Superior temporal gyrus (tissue), 1 donor: Measurements from ENCODE around the gene PPM1N.

Experiments
- DNase-seq: peaks from one replicate; pipeline ENCODE4 v3.0.0-alpha.2; 2016; ENCODE audit errors: extremely low spot score

PPM1N gene

DNA sequence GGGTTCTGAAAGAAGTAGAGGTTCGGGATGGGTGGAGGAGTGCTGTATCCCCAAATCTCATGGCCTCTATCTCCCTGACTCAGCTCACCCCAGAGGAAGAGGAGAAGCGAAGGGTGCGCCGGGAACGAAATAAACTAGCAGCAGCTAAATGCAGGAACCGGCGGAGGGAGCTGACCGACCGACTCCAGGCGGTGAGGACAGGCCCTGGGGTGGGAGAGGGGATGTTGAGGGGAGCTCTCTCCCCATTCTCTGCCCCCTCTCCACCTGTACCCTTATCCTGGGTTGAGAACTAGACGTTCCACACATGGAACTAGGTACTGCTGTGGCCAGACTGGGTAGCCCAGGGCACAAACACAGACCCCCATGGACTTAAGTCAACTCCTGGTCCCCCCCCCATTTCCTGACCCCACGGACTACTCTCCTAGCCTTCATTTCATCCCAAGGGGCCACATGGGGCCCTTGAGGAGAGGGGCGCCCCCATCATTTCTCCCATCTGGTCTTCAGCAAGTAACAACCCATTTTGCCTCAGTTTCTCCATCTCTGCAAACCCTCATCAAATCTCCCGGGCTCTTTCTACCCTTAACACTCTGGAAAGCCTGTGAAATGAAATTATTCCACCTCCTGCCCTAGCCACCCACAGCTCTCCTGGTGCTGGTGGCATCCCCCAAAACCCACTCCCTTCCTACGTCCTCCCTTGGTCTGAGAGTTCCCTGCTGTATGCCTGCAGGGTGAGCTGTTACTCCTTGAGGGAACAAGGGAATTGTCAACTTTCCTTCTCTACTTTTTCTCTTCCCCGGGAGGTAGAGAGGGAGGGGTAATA lies 26.9 kb upstream of the PPM1N start:
- DNase-seq: no peak

DNA sequence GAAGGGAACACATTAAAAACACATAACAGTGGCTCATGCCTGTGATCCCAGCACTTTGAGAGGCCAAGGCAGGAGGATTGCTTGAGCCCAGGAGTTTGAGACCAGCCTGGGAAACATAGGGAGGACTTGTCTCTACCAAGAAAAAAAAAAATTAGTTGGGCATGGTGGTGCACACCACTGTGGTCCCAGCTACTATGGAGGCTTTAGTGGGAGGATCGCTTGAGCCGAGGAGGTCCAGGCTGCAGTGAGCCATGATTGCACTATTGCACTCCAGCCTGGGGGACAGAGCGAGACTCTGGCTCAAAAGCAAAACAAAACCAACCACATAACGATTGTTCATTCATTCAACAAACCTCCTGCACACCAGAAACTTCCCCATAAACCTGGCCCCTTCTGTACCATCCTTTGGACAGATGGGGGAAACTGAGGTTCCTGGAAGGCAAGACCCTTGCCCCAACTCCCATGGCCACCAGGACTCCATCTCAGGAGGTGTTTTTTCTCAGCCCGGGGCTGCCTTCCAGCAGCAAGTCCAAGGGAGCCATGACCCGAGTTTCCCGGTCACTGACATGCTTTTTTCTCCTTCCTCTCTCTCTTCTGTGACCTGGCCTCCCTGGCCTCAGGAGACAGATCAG lies 26.2 kb upstream of the PPM1N start:
- DNase-seq: no peak

DNA sequence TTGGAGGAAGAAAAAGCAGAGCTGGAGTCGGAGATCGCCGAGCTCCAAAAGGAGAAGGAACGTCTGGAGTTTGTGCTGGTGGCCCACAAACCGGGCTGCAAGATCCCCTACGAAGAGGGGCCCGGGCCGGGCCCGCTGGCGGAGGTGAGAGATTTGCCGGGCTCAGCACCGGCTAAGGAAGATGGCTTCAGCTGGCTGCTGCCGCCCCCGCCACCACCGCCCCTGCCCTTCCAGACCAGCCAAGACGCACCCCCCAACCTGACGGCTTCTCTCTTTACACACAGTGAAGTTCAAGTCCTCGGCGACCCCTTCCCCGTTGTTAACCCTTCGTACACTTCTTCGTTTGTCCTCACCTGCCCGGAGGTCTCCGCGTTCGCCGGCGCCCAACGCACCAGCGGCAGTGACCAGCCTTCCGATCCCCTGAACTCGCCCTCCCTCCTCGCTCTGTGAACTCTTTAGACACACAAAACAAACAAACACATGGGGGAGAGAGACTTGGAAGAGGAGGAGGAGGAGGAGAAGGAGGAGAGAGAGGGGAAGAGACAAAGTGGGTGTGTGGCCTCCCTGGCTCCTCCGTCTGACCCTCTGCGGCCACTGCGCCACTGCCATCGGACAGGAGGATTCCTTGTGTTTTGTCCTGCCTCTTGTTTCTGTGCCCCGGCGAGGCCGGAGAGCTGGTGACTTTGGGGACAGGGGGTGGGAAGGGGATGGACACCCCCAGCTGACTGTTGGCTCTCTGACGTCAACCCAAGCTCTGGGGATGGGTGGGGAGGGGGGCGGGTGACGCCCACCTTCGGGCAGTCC lies 25.5 kb upstream of the PPM1N start:
- DNase-seq: no peak

DNA sequence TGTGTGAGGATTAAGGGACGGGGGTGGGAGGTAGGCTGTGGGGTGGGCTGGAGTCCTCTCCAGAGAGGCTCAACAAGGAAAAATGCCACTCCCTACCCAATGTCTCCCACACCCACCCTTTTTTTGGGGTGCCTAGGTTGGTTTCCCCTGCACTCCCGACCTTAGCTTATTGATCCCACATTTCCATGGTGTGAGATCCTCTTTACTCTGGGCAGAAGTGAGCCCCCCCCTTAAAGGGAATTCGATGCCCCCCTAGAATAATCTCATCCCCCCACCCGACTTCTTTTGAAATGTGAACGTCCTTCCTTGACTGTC lies 24.9 kb upstream of the PPM1N start:
- no peak for DNase-seq

DNA sequence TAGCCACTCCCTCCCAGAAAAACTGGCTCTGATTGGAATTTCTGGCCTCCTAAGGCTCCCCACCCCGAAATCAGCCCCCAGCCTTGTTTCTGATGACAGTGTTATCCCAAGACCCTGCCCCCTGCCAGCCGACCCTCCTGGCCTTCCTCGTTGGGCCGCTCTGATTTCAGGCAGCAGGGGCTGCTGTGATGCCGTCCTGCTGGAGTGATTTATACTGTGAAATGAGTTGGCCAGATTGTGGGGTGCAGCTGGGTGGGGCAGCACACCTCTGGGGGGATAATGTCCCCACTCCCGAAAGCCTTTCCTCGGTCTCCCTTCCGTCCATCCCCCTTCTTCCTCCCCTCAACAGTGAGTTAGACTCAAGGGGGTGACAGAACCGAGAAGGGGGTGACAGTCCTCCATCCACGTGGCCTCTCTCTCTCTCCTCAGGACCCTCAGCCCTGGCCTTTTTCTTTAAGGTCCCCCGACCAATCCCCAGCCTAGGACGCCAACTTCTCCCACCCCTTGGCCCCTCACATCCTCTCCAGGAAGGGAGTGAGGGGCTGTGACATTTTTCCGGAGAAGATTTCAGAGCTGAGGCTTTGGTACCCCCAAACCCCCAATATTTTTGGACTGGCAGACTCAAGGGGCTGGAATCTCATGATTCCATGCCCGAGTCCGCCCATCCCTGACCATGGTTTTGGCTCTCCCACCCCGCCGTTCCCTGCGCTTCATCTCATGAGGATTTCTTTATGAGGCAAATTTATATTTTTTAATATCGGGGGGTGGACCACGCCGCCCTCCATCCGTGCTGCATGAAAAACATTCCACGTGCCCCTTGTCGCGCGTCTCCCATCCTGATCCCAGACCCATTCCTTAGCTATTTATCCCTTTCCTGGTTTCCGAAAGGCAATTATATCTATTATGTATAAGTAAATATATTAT lies 24.3 kb upstream of the PPM1N start:
- no peak for DNase-seq

DNA sequence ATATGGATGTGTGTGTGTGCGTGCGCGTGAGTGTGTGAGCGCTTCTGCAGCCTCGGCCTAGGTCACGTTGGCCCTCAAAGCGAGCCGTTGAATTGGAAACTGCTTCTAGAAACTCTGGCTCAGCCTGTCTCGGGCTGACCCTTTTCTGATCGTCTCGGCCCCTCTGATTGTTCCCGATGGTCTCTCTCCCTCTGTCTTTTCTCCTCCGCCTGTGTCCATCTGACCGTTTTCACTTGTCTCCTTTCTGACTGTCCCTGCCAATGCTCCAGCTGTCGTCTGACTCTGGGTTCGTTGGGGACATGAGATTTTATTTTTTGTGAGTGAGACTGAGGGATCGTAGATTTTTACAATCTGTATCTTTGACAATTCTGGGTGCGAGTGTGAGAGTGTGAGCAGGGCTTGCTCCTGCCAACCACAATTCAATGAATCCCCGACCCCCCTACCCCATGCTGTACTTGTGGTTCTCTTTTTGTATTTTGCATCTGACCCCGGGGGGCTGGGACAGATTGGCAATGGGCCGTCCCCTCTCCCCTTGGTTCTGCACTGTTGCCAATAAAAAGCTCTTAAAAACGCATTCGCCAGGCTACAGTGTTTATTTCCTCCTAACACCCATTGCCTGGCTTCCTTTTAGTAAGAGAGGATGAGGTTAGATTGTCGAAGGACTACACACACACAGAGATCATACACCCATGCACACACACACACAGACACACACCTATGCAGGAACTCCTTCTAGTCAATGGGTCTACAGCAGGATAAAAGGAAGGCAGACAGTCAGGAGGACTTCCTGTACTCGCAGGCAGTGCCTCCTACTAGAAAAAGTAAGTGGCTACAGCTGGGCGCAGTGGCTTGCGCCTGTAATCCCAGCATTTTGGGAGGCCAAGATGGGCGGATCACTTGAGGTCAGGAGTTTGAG lies 23.4 kb upstream of the PPM1N start:
- no peak for DNase-seq

DNA sequence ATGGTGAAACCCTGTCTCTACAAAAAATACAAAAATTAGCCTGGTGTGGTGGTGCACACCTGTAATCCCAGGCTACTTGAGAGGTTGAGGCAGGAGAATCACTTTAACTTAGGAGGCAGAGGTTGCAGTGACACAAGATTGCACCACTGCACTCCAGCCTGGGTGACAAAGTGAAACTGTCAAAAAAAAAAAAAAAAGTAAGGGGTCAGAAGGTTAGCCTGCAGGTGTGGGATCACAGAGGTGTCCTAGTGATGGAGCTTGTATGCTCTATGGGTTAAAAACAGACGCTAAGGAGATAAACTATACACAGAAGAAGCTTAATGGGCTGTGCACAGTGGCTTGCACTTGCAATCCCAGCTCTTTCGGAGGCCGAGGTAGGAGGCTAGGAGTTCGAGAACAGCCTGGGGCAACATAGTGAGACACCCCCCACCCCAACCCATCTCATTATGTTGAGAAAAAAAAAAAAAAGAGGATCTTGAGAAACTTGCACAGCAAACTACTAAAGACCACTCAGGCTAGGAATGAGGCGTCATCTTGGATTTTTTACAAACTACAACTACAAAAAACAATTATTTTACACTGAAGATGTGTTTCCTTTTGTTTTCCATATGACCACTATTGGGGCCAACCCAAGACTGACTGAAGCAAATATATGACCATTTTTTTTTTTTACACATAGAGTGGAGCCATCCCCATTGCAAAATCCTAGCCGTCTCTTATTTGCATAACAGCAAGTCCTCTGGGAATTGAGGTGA lies 22.5 kb upstream of the PPM1N start:
- no peak for DNase-seq

DNA sequence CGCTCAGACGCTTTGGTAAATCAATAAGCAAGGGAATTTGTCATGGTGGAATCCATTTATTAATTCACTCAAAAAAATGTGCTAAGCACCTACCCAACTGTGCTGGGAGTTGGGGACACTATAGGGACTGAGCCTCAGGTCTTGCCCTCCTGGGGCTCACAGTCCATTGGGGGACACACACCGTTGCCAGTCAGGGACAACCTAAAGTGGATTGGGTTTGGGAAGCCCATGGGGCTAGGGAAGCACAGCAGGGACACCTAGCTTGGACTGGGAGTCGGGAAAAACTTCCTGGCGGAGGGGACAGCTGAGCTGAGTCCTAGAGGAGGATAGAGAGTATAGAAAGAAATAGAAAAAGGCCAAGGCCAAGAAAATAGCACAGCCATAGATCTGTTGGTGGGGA lies 21.9 kb upstream of the PPM1N start:
- no peak for DNase-seq

DNA sequence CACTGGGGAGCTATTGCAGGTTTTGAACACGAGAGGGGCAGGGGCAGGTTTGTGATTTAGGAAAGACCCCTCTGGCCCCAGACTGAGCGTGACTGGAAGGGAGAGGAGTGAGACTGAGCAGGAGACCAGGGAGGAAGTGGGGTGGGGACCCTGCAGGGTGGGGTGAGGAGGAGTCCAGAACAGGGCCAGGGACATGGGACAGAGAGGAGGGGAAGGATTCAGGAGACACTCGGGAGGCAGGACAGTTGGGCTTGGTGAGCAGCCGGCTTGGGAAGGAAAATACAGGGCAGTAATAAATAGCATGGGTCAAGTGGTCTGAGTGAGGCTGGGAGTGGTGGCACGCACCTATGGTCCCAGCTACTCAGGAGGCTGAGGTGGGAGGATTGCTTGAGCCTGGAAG lies 21.1 kb upstream of the PPM1N start:
- no peak for DNase-seq

DNA sequence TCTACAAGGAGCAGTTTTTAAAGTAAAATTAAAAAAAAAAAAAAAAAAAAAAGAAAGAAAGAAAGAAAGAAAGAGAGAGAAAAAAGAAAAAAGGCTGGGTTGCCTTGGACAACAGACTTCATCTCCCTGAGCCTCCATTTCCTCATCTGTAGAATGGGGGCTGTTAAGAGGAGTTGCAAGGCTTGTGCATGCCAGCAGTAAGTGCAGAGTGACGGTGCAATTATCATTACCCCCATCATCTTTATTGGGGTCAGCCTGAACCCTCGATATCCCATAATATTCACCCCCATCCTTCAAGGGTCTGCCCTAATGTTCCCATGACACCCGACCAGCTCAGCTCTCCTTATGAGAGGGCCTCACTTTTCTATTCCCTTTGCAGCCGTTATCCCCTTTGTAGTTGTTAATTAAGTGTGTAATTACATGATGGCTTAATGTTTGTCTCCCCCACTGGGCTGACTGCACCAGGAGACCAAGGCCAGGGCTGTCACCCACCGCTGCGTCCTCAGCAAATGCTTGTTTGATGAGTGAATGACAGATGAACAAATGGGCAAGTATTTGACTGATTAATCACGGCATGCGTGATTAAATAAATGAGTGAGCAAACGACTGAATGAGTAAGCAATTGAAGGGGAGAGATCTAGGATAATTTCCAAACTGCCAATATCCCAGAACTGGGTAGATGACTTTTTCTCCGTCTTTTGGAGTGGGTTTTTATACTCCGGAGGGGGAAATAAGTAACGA lies 20.4 kb upstream of the PPM1N start:
- no peak for DNase-seq

DNA sequence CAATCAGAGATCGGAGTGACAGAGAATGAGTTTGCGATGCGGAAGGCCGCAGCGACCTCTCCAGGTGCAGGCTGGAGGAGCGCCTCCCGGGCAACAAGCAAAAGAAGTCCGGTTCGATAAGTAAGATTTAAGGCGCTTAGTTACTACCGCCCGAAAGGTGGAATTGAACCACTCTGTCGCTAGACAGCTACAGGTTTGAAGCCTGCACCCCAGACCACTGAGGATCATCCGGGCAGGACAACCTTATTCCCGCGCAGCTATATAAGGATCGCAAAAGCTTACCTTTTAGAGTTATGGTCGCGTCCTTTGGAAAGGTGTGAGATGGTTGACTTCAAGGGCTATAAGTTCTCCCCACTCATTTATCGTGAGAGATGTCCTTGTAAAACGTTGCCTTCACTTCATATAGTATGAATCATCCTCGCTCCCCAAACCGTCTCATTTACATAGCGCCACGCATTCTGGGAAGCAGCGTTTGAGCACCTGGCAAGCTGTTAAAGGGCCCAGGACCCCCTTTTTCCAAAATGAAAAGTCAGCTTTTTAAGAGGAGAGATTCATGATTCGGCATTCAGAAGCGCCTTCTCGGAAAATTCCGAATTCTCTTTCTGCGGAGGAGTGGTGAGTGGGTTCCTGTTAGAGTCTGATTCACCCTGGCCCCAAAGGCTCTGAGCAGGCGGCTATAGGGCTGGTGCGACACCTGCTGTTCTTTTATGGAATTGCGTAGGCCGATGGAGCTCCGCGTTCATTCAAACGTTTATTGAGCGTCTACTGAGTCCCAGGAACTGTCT lies 19.6 kb upstream of the PPM1N start:
- peak; percentile 96 for DNase-seq

DNA sequence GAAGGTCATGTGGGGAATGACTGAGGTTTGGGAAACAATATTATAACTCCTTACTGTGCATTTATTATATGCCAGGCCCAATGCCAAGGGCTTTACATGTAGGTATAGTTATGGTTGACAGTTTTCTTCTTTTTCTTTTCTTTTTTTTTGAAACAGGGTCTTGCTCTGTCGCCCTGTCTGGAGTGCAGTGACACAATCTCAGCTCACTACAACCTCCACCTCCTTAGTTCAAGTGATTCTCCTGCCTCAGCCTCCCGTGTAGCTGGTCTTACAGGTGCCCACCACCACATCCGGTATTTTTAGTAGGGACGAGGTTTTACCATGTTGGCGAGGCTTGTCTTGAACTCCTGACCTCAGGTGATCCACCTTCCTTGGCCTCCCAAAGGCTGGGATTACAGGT lies 15.2 kb upstream of the PPM1N start:
- no peak for DNase-seq

DNA sequence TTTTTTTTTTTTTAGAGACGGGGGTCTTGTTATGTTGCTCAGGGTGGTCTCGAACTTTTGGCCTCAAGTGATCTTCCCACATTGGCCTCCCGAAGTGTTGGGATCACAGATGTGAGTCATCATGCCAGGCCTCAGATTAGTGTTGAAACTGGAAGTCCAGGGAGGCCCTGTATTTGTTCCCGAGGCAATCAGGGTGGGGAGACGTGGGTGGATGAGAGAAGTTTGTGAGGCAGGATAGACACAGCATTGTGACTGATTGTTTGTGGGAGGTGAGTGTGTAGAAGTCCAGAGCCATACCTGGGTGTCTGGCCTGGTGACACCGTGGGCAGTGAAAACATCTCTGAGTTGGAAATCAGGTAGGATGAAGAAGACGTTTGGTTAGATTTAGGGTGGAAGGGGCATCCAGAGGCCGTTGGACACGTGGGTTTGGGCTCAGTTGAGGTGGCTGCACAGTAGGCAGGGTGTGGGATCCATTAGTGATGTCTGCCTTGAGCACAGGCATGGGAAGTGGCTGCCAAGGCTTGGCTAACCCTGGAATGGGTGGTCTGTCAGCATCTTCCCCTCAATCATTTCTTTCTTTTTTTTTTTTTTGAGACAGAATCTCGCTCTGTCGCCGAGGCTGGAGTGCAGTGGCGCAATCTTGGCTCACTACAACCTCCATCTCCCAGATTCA lies 13.8 kb upstream of the PPM1N start:
- no peak for DNase-seq

DNA sequence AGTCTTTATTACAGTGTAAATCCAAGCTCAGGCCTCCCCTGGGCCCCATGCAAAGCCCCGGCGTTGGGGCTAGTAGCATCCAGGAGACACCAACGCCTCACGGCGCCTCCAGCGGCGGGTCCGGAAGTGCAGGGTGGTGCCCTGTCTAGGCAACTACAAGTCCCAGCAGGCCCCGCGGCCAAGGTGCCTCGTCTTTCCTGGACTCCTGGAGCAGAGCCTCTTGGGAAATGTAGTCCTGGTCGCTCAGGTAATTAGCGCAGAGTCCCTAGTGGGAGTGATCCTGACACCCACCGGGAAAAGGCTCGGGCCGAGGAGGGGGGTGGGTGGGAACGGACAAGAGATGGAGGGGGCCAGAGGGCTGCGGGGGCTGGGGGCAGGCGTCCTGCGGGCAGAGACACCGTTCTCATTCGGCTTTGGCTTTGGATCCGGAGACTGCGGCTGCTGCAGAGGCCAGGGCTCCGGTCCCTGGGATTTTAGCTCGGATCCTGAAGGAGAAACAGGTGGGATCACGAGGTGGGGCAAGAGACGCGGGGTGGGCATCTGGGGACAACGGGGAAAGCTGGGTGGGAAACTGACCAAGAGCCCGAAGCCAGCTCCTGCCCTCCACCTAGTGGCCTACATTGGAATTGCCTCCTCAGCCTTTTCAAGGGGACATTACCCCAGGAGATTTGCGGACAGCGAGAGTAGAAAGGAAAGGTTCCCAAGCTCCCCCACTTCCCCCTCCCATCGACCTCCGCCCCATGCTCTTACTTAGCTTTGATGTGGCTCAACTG lies 12.8 kb upstream of the PPM1N start:
- peak; percentile 98 for DNase-seq

DNA sequence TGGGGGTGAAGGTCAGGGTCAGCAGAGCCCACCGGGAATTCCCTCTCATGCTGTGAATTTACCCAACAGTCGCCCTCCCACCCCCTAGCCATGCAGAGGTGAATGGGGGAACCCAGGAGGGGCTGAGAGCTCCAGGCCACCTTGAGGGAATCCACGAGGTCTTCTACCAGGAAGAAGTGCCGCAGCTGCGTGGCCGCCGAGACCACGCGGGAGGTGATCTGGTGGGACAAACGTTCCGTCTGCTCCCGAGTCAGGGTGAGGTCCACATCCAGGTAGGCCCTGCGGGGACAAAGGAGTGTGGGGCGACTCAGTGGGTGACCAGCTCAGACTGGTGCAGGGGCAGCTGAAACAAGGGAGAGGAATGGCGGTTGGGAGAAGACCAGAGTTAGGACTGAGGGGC lies 9.5 kb upstream of the PPM1N start:
- no peak for DNase-seq

DNA sequence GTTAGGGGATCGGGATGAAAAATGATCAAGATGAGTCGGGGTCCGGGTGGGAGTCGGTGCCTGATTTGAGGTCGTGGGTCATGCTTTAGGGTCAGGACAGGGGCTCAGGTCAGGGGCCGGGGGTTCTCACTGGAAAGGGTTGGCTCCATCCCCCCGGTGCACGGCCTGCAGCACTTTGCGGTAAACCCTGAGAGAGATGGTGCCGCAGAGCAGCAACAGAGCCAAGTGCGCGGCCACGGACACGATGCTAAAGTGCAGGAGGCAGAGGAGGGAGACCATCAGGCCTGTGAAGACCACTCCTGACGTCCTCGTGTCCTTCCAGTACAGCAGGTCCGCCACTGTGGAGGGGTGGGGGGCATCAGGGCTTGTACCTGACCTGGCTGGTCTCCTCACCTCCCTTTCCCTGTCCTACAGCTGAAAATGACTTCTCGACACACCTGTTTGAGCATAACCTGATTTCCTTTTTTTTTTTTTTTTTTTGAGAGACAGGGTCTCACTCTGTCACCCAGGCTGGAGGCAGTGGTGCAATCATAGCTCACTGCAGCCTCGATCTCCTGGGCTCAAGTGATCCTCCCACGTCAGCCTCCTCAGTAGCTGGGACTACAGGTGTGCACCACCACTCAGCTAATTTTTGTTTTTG lies 8.9 kb upstream of the PPM1N start:
- DNase-seq: no peak
